ENCODE results near the gene TRIM66. TPM values are rescaled to one million over a fixed set of nuclear protein-coding genes. Genes with fewer than 3 reads are reported as not detected.

TRIM66 gene, protein sequence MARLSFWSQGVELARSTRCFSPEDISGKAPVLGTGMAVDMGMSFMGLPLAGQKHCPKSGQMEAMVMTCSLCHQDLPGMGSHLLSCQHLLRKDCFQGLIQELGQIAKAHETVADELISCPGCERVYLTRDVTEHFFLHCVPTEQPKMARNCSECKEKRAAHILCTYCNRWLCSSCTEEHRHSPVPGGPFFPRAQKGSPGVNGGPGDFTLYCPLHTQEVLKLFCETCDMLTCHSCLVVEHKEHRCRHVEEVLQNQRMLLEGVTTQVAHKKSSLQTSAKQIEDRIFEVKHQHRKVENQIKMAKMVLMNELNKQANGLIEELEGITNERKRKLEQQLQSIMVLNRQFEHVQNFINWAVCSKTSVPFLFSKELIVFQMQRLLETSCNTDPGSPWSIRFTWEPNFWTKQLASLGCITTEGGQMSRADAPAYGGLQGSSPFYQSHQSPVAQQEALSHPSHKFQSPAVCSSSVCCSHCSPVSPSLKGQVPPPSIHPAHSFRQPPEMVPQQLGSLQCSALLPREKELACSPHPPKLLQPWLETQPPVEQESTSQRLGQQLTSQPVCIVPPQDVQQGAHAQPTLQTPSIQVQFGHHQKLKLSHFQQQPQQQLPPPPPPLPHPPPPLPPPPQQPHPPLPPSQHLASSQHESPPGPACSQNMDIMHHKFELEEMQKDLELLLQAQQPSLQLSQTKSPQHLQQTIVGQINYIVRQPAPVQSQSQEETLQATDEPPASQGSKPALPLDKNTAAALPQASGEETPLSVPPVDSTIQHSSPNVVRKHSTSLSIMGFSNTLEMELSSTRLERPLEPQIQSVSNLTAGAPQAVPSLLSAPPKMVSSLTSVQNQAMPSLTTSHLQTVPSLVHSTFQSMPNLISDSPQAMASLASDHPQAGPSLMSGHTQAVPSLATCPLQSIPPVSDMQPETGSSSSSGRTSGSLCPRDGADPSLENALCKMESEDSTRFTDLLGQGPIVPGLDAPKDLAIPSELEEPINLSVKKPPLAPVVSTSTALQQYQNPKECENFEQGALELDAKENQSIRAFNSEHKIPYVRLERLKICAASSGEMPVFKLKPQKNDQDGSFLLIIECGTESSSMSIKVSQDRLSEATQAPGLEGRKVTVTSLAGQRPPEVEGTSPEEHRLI (N-terminal part only)
- 1.9 and 3.7 TPM in 2 replicates for total RNA-seq

DNA sequence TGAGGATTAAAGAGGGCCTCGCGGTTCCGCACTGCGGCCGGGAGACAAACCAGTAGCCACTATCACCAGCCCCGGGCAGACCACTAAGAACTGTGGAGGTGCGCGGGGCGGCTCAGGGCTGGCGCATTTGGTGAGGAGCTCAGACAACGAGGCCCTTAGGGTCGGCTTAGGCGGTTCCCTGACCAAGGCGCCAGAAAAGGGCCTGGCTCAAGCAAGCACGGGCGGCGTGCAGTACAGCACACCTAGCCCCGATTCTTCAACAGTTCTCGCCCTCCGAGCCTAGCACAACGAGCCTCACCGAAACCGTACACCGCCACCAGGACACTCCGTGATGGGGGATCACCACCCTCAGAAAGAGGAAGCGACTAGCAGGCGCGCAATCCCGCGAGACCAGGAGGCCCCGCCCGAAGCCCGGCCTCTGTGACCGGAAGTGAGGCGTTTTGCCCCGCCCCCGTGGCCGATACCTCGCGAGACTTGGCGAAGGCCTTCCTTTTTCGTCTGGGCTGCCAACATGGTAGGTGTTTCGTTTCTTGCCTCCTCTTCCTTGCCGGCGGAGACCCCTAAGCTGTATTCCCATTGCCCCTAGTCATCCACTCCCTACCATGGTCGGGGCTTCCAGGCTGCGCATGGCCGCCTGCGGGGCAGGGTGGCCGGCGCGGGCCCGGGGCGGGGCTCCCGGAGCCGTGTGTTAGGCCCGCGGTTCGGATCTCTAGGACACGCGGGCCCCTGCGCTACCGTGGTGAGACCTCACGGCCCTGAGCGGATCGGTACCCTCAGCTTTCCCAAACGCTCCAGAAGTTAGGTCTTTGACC is at the start of gene TRIM66, which contains the start of gene RPL27A:
Gene TRIM66 (minus strand): TSS at position 363 of the 812 bp plus-strand sequence. CDS start 10,391 bp downstream, outside the sequence.
Gene RPL27A (plus strand): TSS at position 490 of the 812 bp plus-strand sequence. CDS start 22 bp downstream, at position 512.
- DNase-seq (ENCODE audit: low read depth in 2 of 2), result peak; percentile 92 to 97

DNA sequence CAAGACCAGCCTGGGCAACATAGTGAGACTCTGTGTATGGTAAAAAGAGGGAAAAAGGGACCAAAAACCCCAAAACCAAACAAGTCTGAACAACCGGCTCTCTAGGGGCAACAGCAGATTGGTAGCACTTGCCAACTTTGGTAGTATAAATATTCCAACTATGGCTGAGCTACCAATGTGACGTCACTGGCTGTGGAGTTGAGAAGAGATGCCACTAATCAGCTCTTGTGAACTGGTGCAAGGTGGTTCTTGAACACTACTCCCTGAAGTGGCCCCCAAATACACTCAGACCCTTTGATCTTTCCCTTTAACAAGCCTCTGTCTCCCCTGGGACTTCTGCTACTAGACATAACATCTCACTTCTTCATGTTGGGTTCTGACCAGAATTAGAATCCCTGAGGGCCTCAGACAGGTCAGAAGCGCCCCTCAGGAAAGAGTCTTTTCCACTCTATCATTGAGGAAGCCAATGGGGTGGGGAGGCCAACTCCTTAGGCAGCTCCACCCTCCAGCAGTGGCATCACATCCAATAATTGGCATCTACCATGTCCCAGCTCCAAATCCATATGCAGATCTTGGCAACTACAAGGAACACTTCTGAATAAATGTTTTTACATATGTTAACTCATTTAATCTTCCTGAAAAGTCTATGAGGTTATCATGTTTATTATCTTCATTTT is 49.3 kb upstream of the TRIM66 start:
- DNase-seq (ENCODE audit: low read depth in 2 of 2), result no peak

DNA sequence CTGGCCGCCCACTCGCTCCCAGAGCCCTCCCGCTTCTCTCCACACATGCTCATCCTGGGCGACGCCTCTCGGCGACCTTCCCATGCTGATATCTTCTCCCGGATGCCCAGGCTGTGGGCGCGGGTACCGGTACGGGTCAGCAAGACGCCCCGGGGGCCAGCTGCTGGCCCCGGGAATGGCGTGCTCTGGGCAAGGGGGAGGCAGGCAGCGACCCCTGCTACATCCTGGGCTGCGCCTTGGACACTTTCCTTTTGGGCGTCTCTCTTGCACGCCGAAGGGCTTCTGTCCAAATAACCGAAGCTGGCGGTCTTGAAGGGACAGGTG is 48.2 kb upstream of the TRIM66 start:
- no peak for DNase-seq (ENCODE audit: low read depth in 2 of 2)

DNA sequence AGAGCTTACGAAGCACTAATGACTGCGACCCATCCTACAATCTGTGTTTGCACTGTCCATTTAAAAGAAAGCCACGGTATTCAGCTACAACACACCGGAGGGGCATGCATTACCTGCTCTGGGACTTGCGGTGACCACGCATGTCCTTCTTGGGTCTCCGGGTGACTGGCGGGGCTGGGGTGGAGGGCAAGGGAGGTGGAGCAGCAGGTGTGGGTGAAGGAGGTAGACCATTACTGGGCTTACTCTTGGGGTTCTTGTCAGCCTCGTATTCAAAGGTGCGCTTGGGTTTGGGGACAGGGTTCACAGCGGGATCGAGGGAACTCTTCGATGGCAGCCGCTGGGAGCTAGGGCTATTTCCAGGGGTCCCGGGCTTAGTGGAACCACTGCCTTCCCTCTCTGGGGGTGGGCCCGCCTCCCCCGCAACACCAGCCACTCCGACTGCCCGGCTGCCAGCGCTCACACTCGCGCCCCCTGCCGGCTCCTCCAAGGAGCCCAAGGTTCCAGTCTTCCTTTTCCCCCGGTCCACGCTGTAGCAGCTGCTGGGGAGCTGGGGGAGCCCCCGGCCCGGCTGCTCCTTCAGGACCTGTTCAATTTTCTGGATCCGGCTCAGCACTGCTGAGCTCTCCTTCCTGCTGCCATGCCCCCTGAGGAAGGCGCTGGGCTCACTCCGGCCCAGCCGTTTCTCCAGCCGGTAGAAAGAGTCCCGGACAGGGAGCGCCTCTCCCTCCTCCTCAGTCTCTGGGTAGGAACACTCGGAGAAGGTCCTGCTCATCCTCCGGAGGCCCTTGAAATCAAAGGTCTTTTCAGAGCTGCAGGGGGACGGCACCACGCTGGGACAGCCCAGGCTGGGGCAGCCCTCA is 47.6 kb upstream of the TRIM66 start:
- DNase-seq (ENCODE audit: low read depth in 2 of 2), result no peak

DNA sequence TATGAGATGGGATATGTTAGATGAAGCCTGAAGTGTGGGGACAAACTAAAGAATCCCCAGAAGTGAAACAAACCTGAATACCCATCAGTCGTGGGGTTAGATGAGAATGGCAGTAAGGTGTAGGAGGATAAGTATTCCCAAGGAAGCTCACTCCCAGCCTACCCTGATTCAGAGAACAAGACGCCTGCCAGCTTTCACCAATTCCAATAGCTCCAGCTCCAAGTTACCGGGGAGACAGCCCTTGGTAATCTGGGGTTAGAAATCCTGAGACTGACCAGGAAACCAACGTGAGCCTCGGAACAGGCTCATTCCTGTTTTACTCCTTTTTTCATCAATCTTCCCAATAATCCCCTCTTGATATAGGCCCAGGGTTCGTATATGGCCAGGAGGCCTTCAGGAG is 46.6 kb upstream of the TRIM66 start:
- DNase-seq (ENCODE audit: low read depth in 2 of 2), result no peak

DNA sequence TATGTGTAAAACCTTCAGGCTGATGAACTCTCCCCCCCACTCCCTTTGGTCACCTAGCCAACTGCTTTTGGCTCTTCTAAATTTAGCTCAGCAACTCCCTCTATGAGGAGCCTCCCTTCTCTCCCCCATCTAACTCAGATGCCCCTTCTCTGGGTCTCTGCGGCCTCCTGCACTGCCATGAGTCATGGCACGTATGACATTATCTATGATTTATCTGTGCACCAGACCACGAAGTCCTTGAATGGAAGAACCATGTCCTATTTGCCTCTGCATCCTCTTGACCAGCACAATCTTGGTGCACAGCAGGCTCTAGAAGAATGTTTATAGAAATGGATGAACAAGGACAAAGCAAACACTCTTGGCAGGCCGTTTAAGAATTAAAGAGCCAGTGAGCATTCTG is 46.1 kb upstream of the TRIM66 start:
- no peak for DNase-seq (ENCODE audit: low read depth in 2 of 2)

DNA sequence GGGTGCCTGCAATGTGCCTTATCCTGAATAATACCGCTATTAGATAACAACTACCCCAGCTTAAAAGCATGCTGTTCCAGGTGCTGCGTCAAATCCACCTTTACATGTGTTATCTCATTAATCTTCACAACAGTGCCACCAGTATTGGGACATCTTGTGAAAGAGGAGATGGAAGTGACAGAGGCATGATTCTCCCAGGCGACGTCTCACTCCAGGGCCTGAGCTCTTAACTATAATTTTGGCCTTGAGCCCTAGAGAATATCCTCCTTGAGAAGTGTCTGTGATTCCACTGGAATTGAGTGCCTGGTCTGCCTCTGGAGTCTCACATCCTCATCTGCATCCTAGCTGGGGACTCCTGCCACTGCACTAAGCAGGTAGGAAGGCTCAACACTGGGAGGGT is 43.9 kb upstream of the TRIM66 start:
- no peak for DNase-seq (ENCODE audit: low read depth in 2 of 2)

DNA sequence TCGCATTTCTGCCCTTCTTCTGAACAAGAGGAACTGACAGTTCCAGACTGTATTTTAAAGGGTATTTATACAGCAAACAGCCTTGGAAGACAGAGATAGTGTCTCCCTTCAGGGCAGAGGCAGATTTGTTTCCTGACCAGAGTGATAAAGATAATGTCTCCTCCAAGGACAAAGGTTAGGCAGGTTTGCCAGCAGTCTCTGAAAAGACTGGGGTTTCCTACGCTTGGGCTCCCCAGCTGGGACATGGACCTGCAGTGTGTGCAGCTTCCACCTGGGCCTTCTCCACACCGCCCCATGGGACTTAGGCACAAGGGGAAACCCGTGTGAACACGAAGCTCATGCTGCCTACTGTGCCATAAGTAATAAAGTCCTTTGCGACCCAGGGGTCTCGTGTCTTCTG is 42.2 kb upstream of the TRIM66 start:
- no peak for DNase-seq (ENCODE audit: low read depth in 2 of 2)

DNA sequence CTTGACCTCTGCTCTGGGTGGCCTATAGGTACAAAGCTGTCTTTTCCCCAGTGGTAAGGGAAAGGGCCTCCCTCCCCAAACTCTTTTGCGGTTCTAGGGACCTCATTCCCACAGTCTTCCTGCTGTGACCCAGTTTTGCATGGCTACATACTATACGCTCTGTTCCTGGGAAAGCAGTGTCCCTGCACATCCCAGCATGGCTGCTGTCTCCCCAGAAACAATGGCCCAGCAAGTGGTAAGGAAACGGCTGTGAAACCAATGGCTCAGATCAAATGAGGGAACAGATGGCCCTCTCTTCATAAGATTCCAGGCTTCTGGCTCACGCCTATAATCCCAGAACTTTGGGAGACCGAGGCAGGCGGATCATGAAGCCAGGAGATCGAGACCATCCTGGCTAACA is 41.2 kb upstream of the TRIM66 start:
- no peak for DNase-seq (ENCODE audit: low read depth in 2 of 2)

DNA sequence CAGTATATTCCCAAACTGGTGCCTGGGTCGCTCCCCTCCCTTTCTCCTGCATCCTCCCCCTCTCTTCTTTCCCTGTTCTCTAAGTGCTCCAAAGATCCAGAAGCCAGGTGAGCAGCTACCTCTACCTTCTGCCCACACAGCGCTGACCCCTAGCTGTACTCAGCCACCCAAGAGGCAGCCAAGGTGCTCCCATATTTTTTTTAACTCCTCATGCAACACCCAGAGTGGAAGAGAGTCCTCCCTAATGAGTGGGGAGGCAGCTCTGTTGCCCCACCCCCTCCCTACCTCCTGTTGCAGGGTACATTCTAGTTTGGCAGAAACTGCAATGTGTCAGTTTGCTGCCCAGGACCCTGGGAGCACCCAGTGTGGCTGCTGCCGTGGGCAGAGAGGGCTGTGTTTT is 40.3 kb upstream of the TRIM66 start:
- DNase-seq (ENCODE audit: low read depth in 2 of 2), result no peak

DNA sequence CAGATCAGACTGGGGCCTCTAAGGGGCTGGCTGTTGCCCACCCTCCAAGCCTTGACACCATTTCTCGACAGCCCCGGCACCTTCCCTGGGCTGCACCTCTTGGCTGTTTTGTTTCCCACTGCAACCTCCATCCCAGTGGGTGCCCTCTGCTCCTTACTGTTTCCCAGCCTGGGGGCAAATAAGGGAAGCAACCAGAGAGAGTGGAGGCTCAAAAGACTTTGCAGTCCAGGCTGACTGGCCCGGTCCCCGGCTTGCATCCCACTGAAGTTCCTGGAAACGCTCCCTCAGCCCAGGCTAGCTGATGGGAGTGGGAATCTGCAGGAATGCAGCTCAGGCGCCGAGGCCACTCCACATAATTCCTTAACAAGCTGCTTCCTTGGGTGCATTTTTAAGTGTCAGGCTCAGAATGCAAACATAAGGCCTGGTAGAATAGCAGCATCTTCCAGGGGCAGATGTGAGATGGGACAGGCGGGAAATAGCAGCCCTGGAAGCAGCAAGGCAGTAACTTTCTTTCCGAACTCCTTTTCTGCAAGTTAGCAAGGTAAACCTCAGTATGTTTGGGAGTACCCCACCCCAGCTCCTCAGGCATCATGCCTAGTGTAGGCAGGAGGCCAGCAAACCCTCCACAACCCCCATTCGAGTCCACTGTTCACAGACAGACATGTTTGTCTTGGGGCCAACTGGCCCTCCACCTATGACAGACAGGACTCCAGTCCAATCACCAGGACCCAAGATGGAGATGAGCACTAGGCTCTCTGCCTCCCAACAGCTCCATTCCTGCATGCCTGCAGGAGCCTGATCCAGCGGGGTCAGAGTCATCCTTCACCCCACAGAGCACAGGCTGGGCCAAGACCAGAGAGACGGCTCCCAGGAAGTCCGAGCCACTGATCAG is 39.4 kb upstream of the TRIM66 start:
- no peak for DNase-seq (ENCODE audit: low read depth in 2 of 2)

DNA sequence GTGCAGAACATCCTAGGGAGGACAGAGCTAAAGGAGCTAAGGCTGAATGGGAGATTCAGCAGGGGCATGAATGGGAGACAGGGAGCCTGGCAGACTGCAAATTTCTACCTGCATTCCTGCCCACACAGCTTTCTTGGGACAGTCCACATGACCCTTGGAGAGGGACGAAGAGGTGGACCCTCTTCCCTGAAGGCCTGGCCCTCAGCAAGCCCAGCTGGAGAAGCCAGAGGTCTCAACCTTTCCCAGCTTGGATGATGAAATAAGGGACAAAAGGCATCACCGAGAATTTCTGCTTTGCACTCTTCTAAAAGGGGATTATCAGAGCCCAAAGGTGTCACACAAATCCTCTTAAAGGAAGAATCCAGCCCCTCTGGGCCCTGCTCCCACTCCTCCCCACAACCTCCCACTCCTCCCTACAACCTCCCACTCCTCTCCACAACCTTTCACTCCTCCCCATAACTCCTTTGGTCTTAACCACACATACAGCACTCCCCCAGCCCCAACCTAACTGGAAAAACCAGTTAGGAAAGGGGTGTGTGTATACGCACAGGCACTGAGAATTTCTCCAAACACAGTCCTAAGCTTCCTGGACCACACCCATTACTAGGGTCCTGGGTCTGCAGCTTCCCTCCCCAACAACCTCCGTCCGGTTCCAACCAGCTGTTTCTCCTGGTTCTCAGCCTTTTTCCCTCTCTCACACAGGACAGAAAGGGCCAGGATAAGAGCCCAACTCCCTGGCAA is 38.6 kb upstream of the TRIM66 start:
- DNase-seq (ENCODE audit: low read depth in 2 of 2), result no peak

DNA sequence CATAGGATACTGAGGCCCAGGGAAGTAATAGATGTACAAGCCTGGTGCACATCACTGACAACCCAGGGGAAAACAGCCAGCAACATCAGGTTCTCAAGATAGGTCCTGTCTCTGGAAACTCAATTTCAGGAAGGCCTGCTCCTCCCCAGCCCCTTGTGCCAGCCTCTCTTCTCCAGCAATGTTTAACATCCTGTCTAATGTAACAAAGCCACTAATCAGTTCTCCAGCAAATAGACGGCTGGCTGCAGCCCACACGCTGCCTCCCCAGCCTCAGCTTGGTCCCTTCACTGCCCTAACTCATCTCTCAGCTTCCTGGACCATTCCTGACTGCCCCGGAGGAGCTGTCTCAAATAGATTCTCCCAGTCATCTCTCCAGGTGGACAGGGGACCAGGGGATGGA is 37.9 kb upstream of the TRIM66 start:
- no peak for DNase-seq (ENCODE audit: low read depth in 2 of 2)

DNA sequence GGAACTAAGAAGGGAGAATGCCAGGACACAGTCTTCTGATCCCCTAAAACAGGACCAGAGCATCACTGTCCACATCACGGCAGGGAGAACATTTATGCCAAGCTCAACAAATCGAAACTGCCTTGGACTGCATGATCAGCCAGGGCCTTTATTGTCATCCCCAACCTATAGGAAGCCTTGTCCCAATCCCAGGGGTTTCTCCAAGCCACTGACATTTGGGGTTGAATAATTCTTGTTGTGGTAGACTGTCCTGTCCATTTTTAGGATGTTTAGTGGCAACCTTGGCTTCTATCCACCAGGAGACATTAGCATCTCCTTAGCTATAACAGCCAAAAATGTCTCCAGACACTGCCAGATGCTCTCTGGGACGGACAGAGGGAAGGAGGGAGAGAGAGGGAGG is 37.3 kb upstream of the TRIM66 start:
- no peak for DNase-seq (ENCODE audit: low read depth in 2 of 2)

DNA sequence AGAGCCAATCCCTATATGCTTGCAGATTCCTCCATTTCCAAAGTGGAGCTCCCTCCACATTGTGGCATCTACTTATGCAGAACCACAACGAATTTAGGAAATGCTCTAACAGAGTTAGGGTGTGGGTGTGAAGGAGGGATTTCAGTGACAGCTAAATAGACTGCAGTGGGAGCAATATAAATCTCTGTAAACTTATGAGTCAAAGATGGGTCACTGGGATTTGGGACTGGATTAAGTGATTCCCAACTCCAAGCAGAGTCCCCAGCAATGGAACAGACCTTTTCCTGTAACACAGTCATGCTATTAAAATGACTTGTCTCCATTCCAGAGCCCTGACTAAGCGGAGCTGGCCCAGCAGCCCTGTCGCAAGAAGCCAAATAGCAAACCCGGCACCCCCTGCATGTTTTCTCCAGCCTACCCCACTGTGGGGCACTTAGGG is 36.8 kb upstream of the TRIM66 start:
- DNase-seq (ENCODE audit: low read depth in 2 of 2), result peak in 1 of 2 donors; percentile 75

DNA sequence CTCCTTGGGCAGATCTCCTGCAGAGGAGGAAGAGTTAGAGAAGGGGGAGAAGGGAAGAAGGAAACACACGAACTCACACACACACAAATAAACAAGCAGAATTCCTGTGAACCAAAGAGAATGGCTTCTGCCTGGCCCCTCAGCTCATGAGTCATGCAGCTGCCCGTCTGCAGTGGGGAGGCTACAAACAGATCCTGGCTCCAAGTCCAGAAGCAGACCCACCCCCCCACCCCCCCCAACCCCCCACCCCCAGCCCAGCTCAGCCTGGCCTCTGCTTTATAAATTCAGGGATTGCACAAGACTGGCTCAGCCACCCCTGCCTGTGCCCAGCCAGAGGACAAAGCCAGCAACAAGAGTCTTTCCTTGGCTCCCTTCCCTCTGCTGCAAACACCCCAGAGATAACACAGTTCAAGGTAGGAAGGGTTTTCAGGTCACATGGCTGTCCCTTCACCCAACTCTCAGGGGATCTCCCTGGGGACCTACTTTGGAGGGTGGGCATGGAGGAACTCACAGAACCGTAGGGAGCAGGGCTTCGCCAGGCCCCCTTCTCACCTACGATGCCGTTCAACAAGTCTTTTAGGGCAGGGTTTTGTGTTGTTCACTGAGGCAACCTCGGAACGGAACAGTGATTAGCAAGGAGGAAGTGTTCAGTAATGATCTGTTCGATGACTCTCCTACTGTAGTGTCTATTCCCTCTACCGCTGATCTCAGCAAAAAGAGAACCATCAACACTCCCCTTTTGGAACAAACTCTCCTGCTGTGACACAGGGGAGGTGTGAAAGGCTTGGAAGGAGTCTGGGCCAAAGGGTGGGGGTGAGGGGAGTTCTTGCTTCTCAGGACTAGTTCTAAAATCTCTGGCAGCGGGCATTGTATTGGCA is 35.6 kb upstream of the TRIM66 start:
- DNase-seq (ENCODE audit: low read depth in 2 of 2), result peak in 1 of 2 donors; percentile 87

DNA sequence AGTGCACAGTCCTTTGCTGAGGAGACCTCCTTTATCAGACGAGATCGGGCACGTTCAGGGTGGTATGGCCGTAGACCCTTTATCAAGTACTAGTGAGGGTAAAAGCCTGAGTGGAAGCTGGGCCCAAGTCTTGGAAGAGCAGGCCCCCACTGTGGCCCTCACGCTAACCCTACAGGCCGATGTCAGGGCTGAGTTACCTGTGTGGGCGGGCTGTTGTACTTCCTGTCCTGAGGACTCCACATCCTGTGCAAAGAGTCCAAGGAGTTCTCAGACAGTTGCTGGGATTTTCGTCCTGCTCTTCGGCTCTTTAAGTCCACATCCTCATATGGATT is 35.0 kb upstream of the TRIM66 start:
- no peak for DNase-seq (ENCODE audit: low read depth in 2 of 2)
